PC-3 (cell line): Measurements from ENCODE around the gene SLC26A1. TPM values are rescaled to one million over a fixed set of nuclear protein-coding genes. Genes with fewer than 3 reads are reported as not detected.

Source experiments
- ATAC-seq: fragments of 200-7000 bp; cut with Tn5 transposase; 2 replicates; pipeline ENCODE4 v1.9.1; 2020; ENCODE audit warnings: mild to moderate bottlenecking, moderate library complexity
- BruUV-seq: library from RNA; stranded (reverse); fragments of 400-500 nt; replicated peaks from 2 replicates; lab custom pipeline; 2021; lab: Mats Ljungman, UMichigan
- CTCF ChIA-PET: fragments of 300-600 bp; sonication (Branson Sonifier 250); formaldehyde crosslinking; loops from one replicate; lab custom pipeline; 2022; ENCODE audit warnings: antibody characterized with exemption; lab: Charles Lee
- POLR2A ChIA-PET: fragments of 300-600 bp; sonication (Branson Sonifier 250); formaldehyde crosslinking; loops from one replicate; lab custom pipeline; 2022; ENCODE audit warnings: antibody characterized with exemption; ENCODE audit not compliant: unreplicated experiment; lab: Charles Lee
- DNase-seq: peaks from one replicate; pipeline ENCODE4 v3.0.0-alpha.2; 2015
- H2AFZ ChIP-seq: fragments of 300-600 bp; sonication (generic); 2 replicates; pipeline ENCODE4 v1.6.0; 2016; ENCODE audit warnings: antibody characterized with exemption, low read length
- H3F3A ChIP-seq: fragments of 300-600 bp; sonication (generic); one replicate; pipeline ENCODE4 v1.6.0; 2017; ENCODE audit warnings: antibody characterized with exemption, low read length, control low read depth, mild to moderate bottlenecking; ENCODE audit not compliant: unreplicated experiment
- H3K27ac ChIP-seq: fragments of 300-600 bp; sonication (generic); 2 replicates; pipeline ENCODE4 v1.5.1; 2016; ENCODE audit warnings: mild to moderate bottlenecking, low read length
- H3K27me3 ChIP-seq: fragments of 300-600 bp; sonication (generic); 2 replicates; pipeline ENCODE4 v1.6.1; 2016; ENCODE audit warnings: low read length, mixed read lengths
- H3K36me3 ChIP-seq: fragments of 300-600 bp; sonication (generic); 2 replicates; pipeline ENCODE4 v1.6.1; 2016; ENCODE audit warnings: low read depth, mixed run types, low read length, mixed read lengths
- H3K4me1 ChIP-seq: fragments of 300-600 bp; sonication (generic); 2 replicates; pipeline ENCODE4 v1.5.1; 2016; ENCODE audit warnings: low read length; ENCODE audit not compliant: insufficient read depth
- H3K4me2 ChIP-seq: fragments of 300-600 bp; sonication (generic); 2 replicates; pipeline ENCODE4 v1.6.0; 2016; ENCODE audit warnings: low read length
- H3K4me3 ChIP-seq: fragments of 300-600 bp; sonication (generic); 2 replicates; pipeline ENCODE4 v1.5.1; 2016; ENCODE audit warnings: mild to moderate bottlenecking, low read length, mixed read lengths
- H3K79me2 ChIP-seq: fragments of 300-600 bp; sonication (generic); 2 replicates; pipeline ENCODE4 v1.6.1; 2017; ENCODE audit warnings: low read length, mixed read lengths
- H3K9ac ChIP-seq: fragments of 300-600 bp; sonication (generic); 2 replicates; pipeline ENCODE4 v1.6.0; 2016; ENCODE audit warnings: mild to moderate bottlenecking, low read length
- H3K9me2 ChIP-seq: fragments of 300-600 bp; sonication (generic); replicated peaks from 2 replicates; pipeline ENCODE4 v1.6.1; 2016; ENCODE audit warnings: mixed run types, low read length, mixed read lengths
- H3K9me3 ChIP-seq: fragments of 300-600 bp; sonication (generic); 2 replicates; pipeline ENCODE4 v1.6.1; 2016; ENCODE audit warnings: low read length, mixed read lengths
- H4K20me1 ChIP-seq: fragments of 300-600 bp; sonication (generic); 2 replicates; pipeline ENCODE4 v1.6.1; 2016; ENCODE audit warnings: low read length, mixed read lengths
- EZH2 ChIP-seq: fragments of 300-600 bp; sonication (generic); IDR thresholded peaks from one replicate; pipeline ENCODE4 v1.6.1; 2017; ENCODE audit warnings: antibody characterized with exemption, mild to moderate bottlenecking, low read length; ENCODE audit not compliant: unreplicated experiment
- EZH2phosphoT487 ChIP-seq: fragments of 300-600 bp; sonication (generic); IDR thresholded peaks from 2 replicates; pipeline ENCODE4 v1.6.1; 2018; ENCODE audit warnings: mild to moderate bottlenecking, antibody characterized with exemption, low read length, borderline replicate concordance
- intact Hi-C: fragments of 100-400 bp; cut with micrococcal nuclease; formaldehyde crosslinking; loops from 2 replicates; pipeline ENCODE4 v1.9.0; 2023
- total RNA-seq: library from RNA; depleted of rRNA; stranded (reverse); fragments of >200 nt; gene quantifications from 2 replicates; pipeline ENCODE4 v1.2.3, GENCODE V29; 2014
- TF ChIP-seq, protein P1 (sequence below): fragments of 300-600 bp; sonication (generic); conservative IDR thresholded peaks from 2 replicates; pipeline ENCODE4 v1.5.1; 2017; ENCODE audit warnings: antibody characterized with exemption, low read depth, mild to moderate bottlenecking, low read length

SLC26A1 gene
- total RNA-seq, 1 experiment from 2014 or later, result not detected

DNA sequence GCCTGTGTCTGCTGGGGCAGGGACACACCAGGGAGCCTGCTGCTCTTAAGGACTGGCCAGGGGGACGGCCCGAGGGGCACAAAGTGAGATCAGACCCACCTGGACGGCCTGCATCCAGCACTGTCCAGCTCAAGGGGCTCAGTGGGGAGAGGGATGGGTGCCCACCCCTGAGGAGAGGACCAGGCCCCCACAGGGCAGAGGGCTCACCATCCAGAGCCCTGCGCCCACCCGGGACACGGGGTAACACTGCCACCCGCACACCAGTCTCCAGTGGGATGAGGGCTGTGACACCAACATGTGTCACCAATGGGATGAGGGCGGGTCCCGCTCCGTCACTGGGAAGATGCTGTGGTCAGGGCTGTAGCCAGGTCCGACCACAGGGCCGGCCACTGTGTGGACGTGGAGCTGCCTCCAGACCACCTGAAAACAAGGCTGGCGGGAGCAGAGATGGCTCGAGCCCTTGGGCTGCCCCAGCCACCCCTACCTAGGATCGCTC lies 33.0 kb downstream of the SLC26A1 start:
- no TSS peak for BruUV-seq
- Histone ChIP-seq H3K4me2 (no peak overlapping the region), H3K27ac (no peak overlapping the region), H2AFZ (no peak overlapping the region), H3K9ac (no peak overlapping the region), H3K36me3 (no peaks in the 10 kb centered on the region), H3F3A (no peaks in the 10 kb centered on the region), H3K79me2 (no peaks in the 10 kb centered on the region), H4K20me1 (no peaks in the 10 kb centered on the region), H3K4me1 (no peaks in the 10 kb centered on the region), H3K9me3 (no peaks in the 10 kb centered on the region), H3K4me3 (no peak overlapping the region), H3K27me3 (no peaks in the 10 kb centered on the region), H3K9me2 (no peaks in the 10 kb centered on the region)
- no peak for ATAC-seq
- intact Hi-C loops, result no loop called here
- CTCF ChIA-PET, result no interaction called here
- POLR2A ChIA-PET, result no interaction called here
- no peak for DNase-seq
- TF ChIP-seq EZH2phosphoT487 (no peak), EZH2 (no peak)
- TF ChIP-seq, protein P1, sequence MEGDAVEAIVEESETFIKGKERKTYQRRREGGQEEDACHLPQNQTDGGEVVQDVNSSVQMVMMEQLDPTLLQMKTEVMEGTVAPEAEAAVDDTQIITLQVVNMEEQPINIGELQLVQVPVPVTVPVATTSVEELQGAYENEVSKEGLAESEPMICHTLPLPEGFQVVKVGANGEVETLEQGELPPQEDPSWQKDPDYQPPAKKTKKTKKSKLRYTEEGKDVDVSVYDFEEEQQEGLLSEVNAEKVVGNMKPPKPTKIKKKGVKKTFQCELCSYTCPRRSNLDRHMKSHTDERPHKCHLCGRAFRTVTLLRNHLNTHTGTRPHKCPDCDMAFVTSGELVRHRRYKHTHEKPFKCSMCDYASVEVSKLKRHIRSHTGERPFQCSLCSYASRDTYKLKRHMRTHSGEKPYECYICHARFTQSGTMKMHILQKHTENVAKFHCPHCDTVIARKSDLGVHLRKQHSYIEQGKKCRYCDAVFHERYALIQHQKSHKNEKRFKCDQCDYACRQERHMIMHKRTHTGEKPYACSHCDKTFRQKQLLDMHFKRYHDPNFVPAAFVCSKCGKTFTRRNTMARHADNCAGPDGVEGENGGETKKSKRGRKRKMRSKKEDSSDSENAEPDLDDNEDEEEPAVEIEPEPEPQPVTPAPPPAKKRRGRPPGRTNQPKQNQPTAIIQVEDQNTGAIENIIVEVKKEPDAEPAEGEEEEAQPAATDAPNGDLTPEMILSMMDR, result no peak

DNA sequence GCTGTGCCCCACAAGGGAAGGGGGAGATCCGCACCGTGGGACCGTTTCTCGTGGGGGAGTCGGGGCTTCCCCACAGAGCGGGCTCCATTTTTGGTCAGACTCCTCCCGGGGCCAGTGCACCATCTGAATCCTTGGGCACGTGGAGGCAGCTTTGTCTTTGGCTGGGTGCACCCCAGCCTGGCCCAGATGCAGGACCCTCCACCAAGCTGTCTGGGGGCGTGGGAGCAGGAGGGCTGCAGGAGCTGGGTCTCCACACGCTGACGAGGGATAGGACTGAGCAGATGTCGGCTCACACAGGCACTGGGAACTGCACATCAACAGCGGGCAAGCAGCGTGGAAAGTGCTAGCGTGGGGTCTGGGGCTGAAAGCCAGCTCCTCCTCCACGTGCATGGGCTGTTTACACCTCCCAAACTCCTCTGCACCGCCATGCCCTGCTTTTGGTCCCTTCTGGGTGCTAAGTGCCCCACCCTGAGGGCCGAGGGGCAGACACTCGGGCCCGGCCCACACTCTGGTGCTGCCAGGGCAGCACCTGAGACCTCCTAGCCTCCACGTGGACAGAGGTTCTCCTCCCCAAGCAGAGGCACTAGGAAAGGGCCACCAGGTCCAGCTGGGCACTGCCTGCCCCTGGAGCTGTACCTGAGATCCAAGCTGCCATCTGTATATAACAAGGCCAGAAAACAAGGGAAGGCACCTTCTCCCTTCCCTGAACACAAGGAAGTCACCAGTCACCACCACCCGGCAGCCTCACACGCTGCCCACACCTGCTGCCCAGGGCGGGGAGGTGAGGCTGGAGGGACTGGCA lies 33.7 kb downstream of the SLC26A1 start:
- BruUV-seq, result no TSS peak
- POLR2A ChIA-PET, result no interaction called here
- TF ChIP-seq, protein P1, result no peak
- no peak for TF ChIP-seq EZH2phosphoT487
- TF ChIP-seq EZH2, result no peak

More for the DNA sequence above, 33.7 kb downstream of the SLC26A1 start:
- Histone ChIP-seq H3K9me2 (no peaks in the 10 kb centered on the region), H3K9me3 (no peaks in the 10 kb centered on the region), H3K27ac (no peak overlapping the region), H3K4me1 (no peaks in the 10 kb centered on the region), H3K27me3 (no peaks in the 10 kb centered on the region), H4K20me1 (no peaks in the 10 kb centered on the region), H3K4me2 (no peak overlapping the region), H3K9ac (no peak overlapping the region), H3F3A (no peaks in the 10 kb centered on the region), H3K79me2 (no peaks in the 10 kb centered on the region), H2AFZ (no peak overlapping the region), H3K36me3 (no peaks in the 10 kb centered on the region), H3K4me3 (no peak overlapping the region)
- ATAC-seq, result no peak
- intact Hi-C loops, result no loop called here
- CTCF ChIA-PET, result no interaction called here
- DNase-seq, result no peak
